ENCODE measurements around the gene NHLRC2.

DNA sequence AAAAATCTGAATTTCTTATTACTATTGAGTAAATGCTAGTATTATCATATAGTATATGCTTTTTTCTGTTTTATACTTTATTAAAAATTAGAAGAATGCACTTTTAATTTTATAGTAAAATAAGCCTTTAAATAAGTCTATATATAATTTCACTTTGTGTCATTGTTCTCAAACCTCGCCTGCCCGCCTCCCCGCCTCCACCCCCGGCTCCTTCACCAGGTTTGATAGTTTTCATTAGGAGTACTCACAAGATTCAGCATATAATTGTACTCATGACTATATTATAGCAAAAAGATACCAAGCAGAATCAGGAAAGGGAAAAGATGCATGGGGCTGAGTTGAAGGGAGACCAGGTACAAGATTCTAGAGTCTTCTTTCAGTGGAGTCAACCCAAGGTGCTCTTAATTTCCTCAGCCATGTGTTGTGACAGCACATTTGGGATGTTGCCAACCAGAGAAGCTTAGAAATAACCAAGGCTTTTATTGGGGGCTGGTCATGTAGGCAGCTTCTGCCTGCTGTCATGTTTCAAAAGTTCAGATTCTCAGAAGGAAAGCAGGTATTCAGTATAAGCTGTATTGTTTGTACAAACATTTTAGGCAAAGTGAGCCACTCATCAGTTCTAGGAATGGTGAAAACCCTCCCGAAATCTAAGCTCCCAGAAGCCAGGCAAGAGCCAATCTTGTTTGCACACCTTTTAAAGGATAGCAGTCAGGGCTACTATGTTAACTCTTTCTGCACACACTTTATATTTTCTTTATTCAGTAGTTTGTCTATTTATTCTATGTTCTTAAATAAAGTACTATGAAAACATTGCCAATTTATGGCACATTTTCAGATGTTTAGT is 12.3 kb downstream of the NHLRC2 start:
- TF ChIP-seq, protein P1, sequence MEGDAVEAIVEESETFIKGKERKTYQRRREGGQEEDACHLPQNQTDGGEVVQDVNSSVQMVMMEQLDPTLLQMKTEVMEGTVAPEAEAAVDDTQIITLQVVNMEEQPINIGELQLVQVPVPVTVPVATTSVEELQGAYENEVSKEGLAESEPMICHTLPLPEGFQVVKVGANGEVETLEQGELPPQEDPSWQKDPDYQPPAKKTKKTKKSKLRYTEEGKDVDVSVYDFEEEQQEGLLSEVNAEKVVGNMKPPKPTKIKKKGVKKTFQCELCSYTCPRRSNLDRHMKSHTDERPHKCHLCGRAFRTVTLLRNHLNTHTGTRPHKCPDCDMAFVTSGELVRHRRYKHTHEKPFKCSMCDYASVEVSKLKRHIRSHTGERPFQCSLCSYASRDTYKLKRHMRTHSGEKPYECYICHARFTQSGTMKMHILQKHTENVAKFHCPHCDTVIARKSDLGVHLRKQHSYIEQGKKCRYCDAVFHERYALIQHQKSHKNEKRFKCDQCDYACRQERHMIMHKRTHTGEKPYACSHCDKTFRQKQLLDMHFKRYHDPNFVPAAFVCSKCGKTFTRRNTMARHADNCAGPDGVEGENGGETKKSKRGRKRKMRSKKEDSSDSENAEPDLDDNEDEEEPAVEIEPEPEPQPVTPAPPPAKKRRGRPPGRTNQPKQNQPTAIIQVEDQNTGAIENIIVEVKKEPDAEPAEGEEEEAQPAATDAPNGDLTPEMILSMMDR (IDR thresholded peaks at IDR 0.05; ENCODE audit: low read length) = no peak
- TF ChIP-seq EZH2 (IDR thresholded peaks at IDR 0.05; ENCODE audit: borderline replicate concordance, low read length) = no peak
